ENCODE data around the gene BBX.
"Not testable (repeated sequence)": the region's sequence is repeated elsewhere in the genome, so short reads cannot be mapped to it uniquely, and the experiment has no call there.

BBX gene

GRCh38 chr3:107819656-107820055 is 296.9 kb downstream of the BBX start:
- no peaks in the 10 kb centered on the region for H3K9me3 ChIP-seq (ENCODE audit: control insufficient read depth, insufficient read depth, low read length)
- H3K36me3 ChIP-seq (ENCODE audit: control insufficient read depth, insufficient read depth, low read length) = no peaks in the 10 kb centered on the region
- H3K9ac ChIP-seq (ENCODE audit: low read depth, low read length) = no peak overlapping the region
- no peaks in the 10 kb centered on the region for H3K27me3 ChIP-seq (ENCODE audit: control insufficient read depth, insufficient read depth, low read length)
- no peak overlapping the region for H3K4me3 ChIP-seq (ENCODE audit: low read depth, low read length)
- no peaks in the 10 kb centered on the region for H3K4me1 ChIP-seq (ENCODE audit: control insufficient read depth, insufficient read depth, low read length)

GRCh38 chr3:107822308-107822707 is 299.5 kb downstream of the BBX start:
- H3K27me3 ChIP-seq (ENCODE audit: control insufficient read depth, insufficient read depth, low read length) = no peaks in the 10 kb centered on the region
- no peak overlapping the region for H3K9ac ChIP-seq (ENCODE audit: low read depth, low read length)
- no peaks in the 10 kb centered on the region for H3K9me3 ChIP-seq (ENCODE audit: control insufficient read depth, insufficient read depth, low read length)
- H3K4me1 ChIP-seq (ENCODE audit: control insufficient read depth, insufficient read depth, low read length) = no peaks in the 10 kb centered on the region
- no peak overlapping the region for H3K4me3 ChIP-seq (ENCODE audit: low read depth, low read length)
- no peaks in the 10 kb centered on the region for H3K36me3 ChIP-seq (ENCODE audit: control insufficient read depth, insufficient read depth, low read length)

- Histone ChIP-seq H3K27me3 (ENCODE audit: control insufficient read depth, insufficient read depth, low read length) (no peaks in the 10 kb centered on the region), H3K4me3 (ENCODE audit: low read depth, low read length) (no peak overlapping the region), H3K4me1 (ENCODE audit: control insufficient read depth, insufficient read depth, low read length) (no peaks in the 10 kb centered on the region), H3K36me3 (ENCODE audit: control insufficient read depth, insufficient read depth, low read length) (no peaks in the 10 kb centered on the region), H3K9ac (ENCODE audit: low read depth, low read length) (no peak overlapping the region), H3K9me3 (ENCODE audit: control insufficient read depth, insufficient read depth, low read length) (no peaks in the 10 kb centered on the region)
Measured at GRCh38 chr3:107824822-107825371, 302.1 kb downstream of the BBX start.

- H3K4me1 ChIP-seq (ENCODE audit: control insufficient read depth, insufficient read depth, low read length) = no peaks in the 10 kb centered on the region
- no peaks in the 10 kb centered on the region for H3K36me3 ChIP-seq (ENCODE audit: control insufficient read depth, insufficient read depth, low read length)
- no peaks in the 10 kb centered on the region for H3K9me3 ChIP-seq (ENCODE audit: control insufficient read depth, insufficient read depth, low read length)
- no peak overlapping the region for H3K4me3 ChIP-seq (ENCODE audit: low read depth, low read length)
- no peak overlapping the region for H3K9ac ChIP-seq (ENCODE audit: low read depth, low read length)
- H3K27me3 ChIP-seq (ENCODE audit: control insufficient read depth, insufficient read depth, low read length) = no peaks in the 10 kb centered on the region
Measured at GRCh38 chr3:107825556-107825955, 302.8 kb downstream of the BBX start.

- Histone ChIP-seq H3K9me3 (ENCODE audit: control insufficient read depth, insufficient read depth, low read length) (no peaks in the 10 kb centered on the region), H3K36me3 (ENCODE audit: control insufficient read depth, insufficient read depth, low read length) (no peaks in the 10 kb centered on the region), H3K4me1 (ENCODE audit: control insufficient read depth, insufficient read depth, low read length) (no peaks in the 10 kb centered on the region), H3K4me3 (ENCODE audit: low read depth, low read length) (no peak overlapping the region), H3K9ac (ENCODE audit: low read depth, low read length) (no peak overlapping the region), H3K27me3 (ENCODE audit: control insufficient read depth, insufficient read depth, low read length) (no peaks in the 10 kb centered on the region)
Measured at GRCh38 chr3:107826727-107827126, 304.0 kb downstream of the BBX start.

GRCh38 chr3:107829185-107829584 is 306.4 kb downstream of the BBX start:
- Histone ChIP-seq H3K4me3 (ENCODE audit: low read depth, low read length) (no peak overlapping the region), H3K36me3 (ENCODE audit: control insufficient read depth, insufficient read depth, low read length) (no peaks in the 10 kb centered on the region), H3K4me1 (ENCODE audit: control insufficient read depth, insufficient read depth, low read length) (no peaks in the 10 kb centered on the region), H3K9ac (ENCODE audit: low read depth, low read length) (no peak overlapping the region), H3K27me3 (ENCODE audit: control insufficient read depth, insufficient read depth, low read length) (no peaks in the 10 kb centered on the region), H3K9me3 (ENCODE audit: control insufficient read depth, insufficient read depth, low read length) (no peaks in the 10 kb centered on the region)

- no peaks in the 10 kb centered on the region for H3K27me3 ChIP-seq (ENCODE audit: control insufficient read depth, insufficient read depth, low read length)
- H3K4me3 ChIP-seq (ENCODE audit: low read depth, low read length) = no peak overlapping the region
- no peaks in the 10 kb centered on the region for H3K9me3 ChIP-seq (ENCODE audit: control insufficient read depth, insufficient read depth, low read length)
- H3K9ac ChIP-seq (ENCODE audit: low read depth, low read length) = no peak overlapping the region
- no peaks in the 10 kb centered on the region for H3K36me3 ChIP-seq (ENCODE audit: control insufficient read depth, insufficient read depth, low read length)
- no peaks in the 10 kb centered on the region for H3K4me1 ChIP-seq (ENCODE audit: control insufficient read depth, insufficient read depth, low read length)
Measured at GRCh38 chr3:107831590-107831989, 308.8 kb downstream of the BBX start.

GRCh38 chr3:107833043-107833442 is 310.3 kb downstream of the BBX start:
- no peaks in the 10 kb centered on the region for H3K4me1 ChIP-seq (ENCODE audit: control insufficient read depth, insufficient read depth, low read length)
- no peaks in the 10 kb centered on the region for H3K27me3 ChIP-seq (ENCODE audit: control insufficient read depth, insufficient read depth, low read length)
- no peak overlapping the region for H3K4me3 ChIP-seq (ENCODE audit: low read depth, low read length)
- no peaks in the 10 kb centered on the region for H3K9me3 ChIP-seq (ENCODE audit: control insufficient read depth, insufficient read depth, low read length)
- no peak overlapping the region for H3K9ac ChIP-seq (ENCODE audit: low read depth, low read length)
- H3K36me3 ChIP-seq (ENCODE audit: control insufficient read depth, insufficient read depth, low read length) = no peaks in the 10 kb centered on the region

GRCh38 chr3:107833722-107834416 is 311.1 kb downstream of the BBX start:
- Histone ChIP-seq H3K27me3 (ENCODE audit: control insufficient read depth, insufficient read depth, low read length) (no peaks in the 10 kb centered on the region), H3K9me3 (ENCODE audit: control insufficient read depth, insufficient read depth, low read length) (no peaks in the 10 kb centered on the region), H3K4me1 (ENCODE audit: control insufficient read depth, insufficient read depth, low read length) (no peaks in the 10 kb centered on the region), H3K9ac (ENCODE audit: low read depth, low read length) (no peak overlapping the region), H3K4me3 (ENCODE audit: low read depth, low read length) (no peak overlapping the region), H3K36me3 (ENCODE audit: control insufficient read depth, insufficient read depth, low read length) (no peaks in the 10 kb centered on the region)

- H3K4me3 ChIP-seq (ENCODE audit: low read depth, low read length); H3K9me3 ChIP-seq (ENCODE audit: control insufficient read depth, insufficient read depth, low read length); H3K36me3 ChIP-seq (ENCODE audit: control insufficient read depth, insufficient read depth, low read length); H3K9ac ChIP-seq (ENCODE audit: low read depth, low read length); H3K4me1 ChIP-seq (ENCODE audit: control insufficient read depth, insufficient read depth, low read length); H3K27me3 ChIP-seq (ENCODE audit: control insufficient read depth, insufficient read depth, low read length): not testable (repeated sequence)
Measured at GRCh38 chr3:107835001-107835400, 312.2 kb downstream of the BBX start.

- no peak overlapping the region for H3K9ac ChIP-seq (ENCODE audit: low read depth, low read length)
- H3K4me1 ChIP-seq (ENCODE audit: control insufficient read depth, insufficient read depth, low read length) = no peaks in the 10 kb centered on the region
- no peak overlapping the region for H3K4me3 ChIP-seq (ENCODE audit: low read depth, low read length)
- H3K36me3 ChIP-seq (ENCODE audit: control insufficient read depth, insufficient read depth, low read length) = no peaks in the 10 kb centered on the region
- H3K27me3 ChIP-seq (ENCODE audit: control insufficient read depth, insufficient read depth, low read length) = no peaks in the 10 kb centered on the region
- no peaks in the 10 kb centered on the region for H3K9me3 ChIP-seq (ENCODE audit: control insufficient read depth, insufficient read depth, low read length)
Measured at GRCh38 chr3:107837895-107838612, 315.3 kb downstream of the BBX start.

- no peaks in the 10 kb centered on the region for H3K4me1 ChIP-seq (ENCODE audit: control insufficient read depth, insufficient read depth, low read length)
- no peaks in the 10 kb centered on the region for H3K9me3 ChIP-seq (ENCODE audit: control insufficient read depth, insufficient read depth, low read length)
- no peak overlapping the region for H3K9ac ChIP-seq (ENCODE audit: low read depth, low read length)
- no peak overlapping the region for H3K4me3 ChIP-seq (ENCODE audit: low read depth, low read length)
- H3K27me3 ChIP-seq (ENCODE audit: control insufficient read depth, insufficient read depth, low read length) = no peaks in the 10 kb centered on the region
- H3K36me3 ChIP-seq (ENCODE audit: control insufficient read depth, insufficient read depth, low read length) = no peaks in the 10 kb centered on the region
Measured at GRCh38 chr3:107841831-107842230, 319.1 kb downstream of the BBX start.
